Stimulated activated CD4-positive, alpha-beta T cell treated with anti-CD3 and anti-CD28 coated beads, Interleukin-15, amount 100 ng/mL, for 48 hours (primary cell): ENCODE results near the gene INPP5D.
"Not testable (repeated sequence)": the region's sequence is repeated elsewhere in the genome, so short reads cannot be mapped to it uniquely, and the experiment has no call there.

Experiments used
- DNase-seq, 2 donors: peaks; one replicate each; pipeline ENCODE4 v3.0.0-alpha.2; 2020; ENCODE audit warnings: low read depth in 2 of 2

INPP5D gene

GRCh38 chr2:233032551-233033320, 27.4 kb upstream of the INPP5D start, which contains the start of gene NEU2:
Gene NEU2, plus strand, starts transcription at chr2:233032672. Its CDS starts 0 bp downstream, at chr2:233032672.
- no peak for DNase-seq

GRCh38 chr2:233033672-233034071, 26.5 kb upstream of the INPP5D start:
- peak in 1 of 2 donors; percentile 18 for DNase-seq

- DNase-seq, result no peak
Measured at GRCh38 chr2:233034091-233034882, 25.9 kb upstream of the INPP5D start.

- no peak for DNase-seq
Measured at GRCh38 chr2:233035426-233036161, 24.5 kb upstream of the INPP5D start.

- DNase-seq, result no peak
Measured at GRCh38 chr2:233036162-233036838, 23.8 kb upstream of the INPP5D start.

GRCh38 chr2:233037078-233037477, 23.1 kb upstream of the INPP5D start:
- DNase-seq, result no peak

- no peak for DNase-seq
Measured at GRCh38 chr2:233039212-233039845, 20.8 kb upstream of the INPP5D start.

- DNase-seq, result no peak
Measured at GRCh38 chr2:233039846-233040530, 20.2 kb upstream of the INPP5D start.

GRCh38 chr2:233040571-233040970, 19.6 kb upstream of the INPP5D start:
- DNase-seq, result no peak

GRCh38 chr2:233041722-233042323, 18.3 kb upstream of the INPP5D start:
- DNase-seq, result no peak

- DNase-seq, result no peak
Measured at GRCh38 chr2:233042549-233042948, 17.6 kb upstream of the INPP5D start.

- no peak for DNase-seq
Measured at GRCh38 chr2:233044974-233045605, 15.1 kb upstream of the INPP5D start.

GRCh38 chr2:233047206-233047605, 12.9 kb upstream of the INPP5D start:
- DNase-seq, result no peak

- DNase-seq, result no peak
Measured at GRCh38 chr2:233047667-233048066, 12.5 kb upstream of the INPP5D start.

- DNase-seq, result no peak
Measured at GRCh38 chr2:233048569-233049193, 11.5 kb upstream of the INPP5D start.

- DNase-seq, result no peak
Measured at GRCh38 chr2:233049194-233049761, 10.9 kb upstream of the INPP5D start.

- no peak for DNase-seq
Measured at GRCh38 chr2:233051241-233052149, 8.6 kb upstream of the INPP5D start.

GRCh38 chr2:233052517-233052916, 7.6 kb upstream of the INPP5D start:
- DNase-seq, result not testable (repeated sequence)
